ENCODE results near the gene KCNG2. TPM values are rescaled to one million over a fixed set of nuclear protein-coding genes. Genes with fewer than 3 reads are reported as not detected.

The KCNG2 gene
- total and polyA plus RNA-seq, 2 of the 4 experiments (the other 2 are of a cell fraction), result not detected

- Histone ChIP-seq H2BK120ac (ENCODE audit: low read depth, low read length) (no peak overlapping the region), H2AFZ (replicated peaks; ENCODE audit: low read length, poor library complexity) (no peak overlapping the region), H3K9me3 (ENCODE audit: control insufficient read depth, insufficient read depth, low read length) (peaks cover 3% of the 10 kb centered on the region; the same call in 1 of the 2 replicates), H3K56ac (ENCODE audit: extremely low read depth, insufficient read depth, low read length) (no peak overlapping the region), H4K91ac (ENCODE audit: insufficient read depth, low read depth, low read length) (no peak overlapping the region), H3K9ac (ENCODE audit: low read depth, low read length) (no peak overlapping the region), H3K4ac (ENCODE audit: low read depth, low read length) (no peak overlapping the region), H2BK15ac (ENCODE audit: low read depth, low read length) (no peak overlapping the region), H3K36me3 (ENCODE audit: control insufficient read depth, insufficient read depth, low read length) (no peaks in the 10 kb centered on the region), H3K4me2 (ENCODE audit: low read depth, low read length) (no peak overlapping the region), H2AK9ac (replicated peaks; ENCODE audit: low read depth, low read length, poor library complexity) (no peak overlapping the region), H3K4me3 (ENCODE audit: insufficient read depth, low read depth, low read length) (no peak overlapping the region), H3K27ac (ENCODE audit: insufficient read depth, low read length) (no peak overlapping the region), H3K18ac (ENCODE audit: low read depth, low read length) (no peak overlapping the region), H4K20me1 (ENCODE audit: insufficient read depth, low read length) (no peaks in the 10 kb centered on the region), H2BK5ac (ENCODE audit: low read depth, low read length, poor library complexity, severe bottlenecking) (no peak overlapping the region), H2AK5ac (ENCODE audit: low read depth, low read length) (no peak overlapping the region), H2BK20ac (ENCODE audit: low read depth, low read length) (no peak overlapping the region), H3K14ac (replicated peaks; ENCODE audit: low read depth, low read length) (no peak overlapping the region), H3K23ac (ENCODE audit: low read depth, low read length) (no peak overlapping the region), H4K8ac (ENCODE audit: low read depth in 2 of 2, low read length in 2 of 2) (no peak overlapping the region), H3K27me3 (ENCODE audit: control insufficient read depth, insufficient read depth, low read length) (no peaks in the 10 kb centered on the region; the same call in 1 of the 2 replicates), H3K9me1 (ENCODE audit: insufficient read depth, low read length) (0 out of 2 replicates have a peak, but pooled peaks cover 5% of the 10 kb centered on the region), H4K5ac (ENCODE audit: low read depth, low read length) (no peak overlapping the region), H3K79me1 (ENCODE audit: low read depth in 1 of 2, low read length in 2 of 2) (no peaks in the 10 kb centered on the region), H3K4me1 (ENCODE audit: control insufficient read depth, insufficient read depth, low read length) (no peaks in the 10 kb centered on the region)
- WGBS, 2 experiments (ENCODE audit: extremely low coverage in 2 of 2, insufficient read length in 1 of 2), result 90% methylated on average over 2 of the region's 18 CpGs; no CpG with 5 or more reads in 1 of the 2 experiments
- no peak for DNase-seq
- dilution Hi-C loops (cut with HindIII; ENCODE audit: low sequenced_read_pairs, unreplicated experiment) (no loop called here), in situ Hi-C loops (cut with MboI; ENCODE audit: low sequenced_read_pairs) (no loop called here), intact Hi-C loops (cut with micrococcal nuclease) (no loop called here)
- ATAC-seq (ENCODE audit: low read depth), result no peak
- ChIA-PET POLR2A (ENCODE audit: unreplicated experiment) (no interaction called here), CTCF (no interaction called here)
- TF ChIP-seq MXI1 (IDR thresholded peaks at IDR 0.05; ENCODE audit: borderline replicate concordance, low read depth, low read length), result no peak
- TF ChIP-seq RFX5 (IDR thresholded peaks at IDR 0.05; ENCODE audit: low read depth, low read length), result no peak
- TF ChIP-seq USF2 (IDR thresholded peaks at IDR 0.05; ENCODE audit: low read depth, low read length), result no peak
- no peak for TF ChIP-seq POLR2A (IDR thresholded peaks at IDR 0.05; ENCODE audit: low read depth, low read length)
- no TSS peak for BruUV-seq (replicated peaks)
These were observed 29.2 kb downstream of the KCNG2 start for GRCh38 chr18:79826966-79827365.

Data from IMR-90 (cell line).